SK-N-SH treated with all-trans-retinoic acid at 6 μM for 48 hours (cell line): Measurements from ENCODE around the gene ELP1.

Experiments
- ATAC-seq: fragments of 200-7000 bp; cut with Tn5 transposase; 3 replicates; pipeline ENCODE4 v1.9.1; 2020; ENCODE audit warnings: mild to moderate bottlenecking, moderate library complexity
- ARNTL ChIP-seq: fragments of 450-650 bp; formaldehyde crosslinking; IDR thresholded peaks from 2 replicates; pipeline ENCODE4 v1.5.0; 2020; ENCODE audit warnings: low read depth, mild to moderate bottlenecking, moderate library complexity, borderline replicate concordance
- BACH2 ChIP-seq: fragments of 250-450 bp; sonication (Bioruptor Pico); IDR thresholded peaks from 2 replicates; pipeline ENCODE4 v1.9.0; 2021; ENCODE audit warnings: mild to moderate bottlenecking, borderline replicate concordance
- CSDC2 ChIP-seq: fragments of 250-450 bp; sonication (Bioruptor Pico); IDR thresholded peaks from 2 replicates; pipeline ENCODE4 v1.5.0; 2020; ENCODE audit warnings: mild to moderate bottlenecking, moderate library complexity
- CSRNP3 ChIP-seq: fragments of 250-450 bp; sonication (Bioruptor Pico); IDR thresholded peaks from 2 replicates; pipeline ENCODE4 v1.5.1; 2021; ENCODE audit warnings: mild to moderate bottlenecking, moderate library complexity
- ESRRG ChIP-seq: fragments of 250-450 bp; sonication (Bioruptor Pico); IDR thresholded peaks from 2 replicates; pipeline ENCODE4 v1.6.1; 2021; ENCODE audit warnings: mild to moderate bottlenecking
- GLIS3 ChIP-seq: fragments of 250-450 bp; sonication (Bioruptor Pico); IDR thresholded peaks from 2 replicates; pipeline ENCODE4 v1.5.0; 2020; ENCODE audit warnings: mild to moderate bottlenecking, moderate library complexity
- ISL1 ChIP-seq: fragments of 250-450 bp; sonication (Bioruptor Pico); IDR thresholded peaks from 2 replicates; pipeline ENCODE4 v2.1.2; 2022; ENCODE audit warnings: mild to moderate bottlenecking, moderate library complexity
- PATZ1 ChIP-seq: fragments of 250-450 bp; sonication (Bioruptor Pico); IDR thresholded peaks from 2 replicates; pipeline ENCODE4 v1.8.0; 2020; ENCODE audit warnings: mild to moderate bottlenecking, moderate library complexity, borderline replicate concordance
- POU6F1 ChIP-seq: fragments of 250-450 bp; sonication (Bioruptor Pico); IDR thresholded peaks from 2 replicates; pipeline ENCODE4 v1.8.0; 2021; ENCODE audit warnings: low read depth, mild to moderate bottlenecking, moderate library complexity, borderline replicate concordance
- PPARA ChIP-seq: fragments of 250-450 bp; sonication (Bioruptor Pico); IDR thresholded peaks from 2 replicates; pipeline ENCODE4 v1.5.0; 2020; ENCODE audit warnings: mild to moderate bottlenecking, borderline replicate concordance
- RARB ChIP-seq: fragments of 250-450 bp; sonication (Bioruptor Pico); IDR thresholded peaks from 2 replicates; pipeline ENCODE4 v1.8.0; 2021; ENCODE audit warnings: mild to moderate bottlenecking, moderate library complexity
- SNAI2 ChIP-seq: fragments of 250-450 bp; sonication (Bioruptor Pico); IDR thresholded peaks from 2 replicates; pipeline ENCODE4 v1.5.0; 2020; ENCODE audit warnings: mild to moderate bottlenecking, moderate library complexity
- TCF4 ChIP-seq: fragments of 250-450 bp; sonication (Bioruptor Pico); IDR thresholded peaks from 2 replicates; pipeline ENCODE4 v1.8.0; 2021; ENCODE audit warnings: mild to moderate bottlenecking, moderate library complexity, borderline replicate concordance
- TSHZ2 ChIP-seq: fragments of 250-450 bp; sonication (Bioruptor Pico); IDR thresholded peaks from 2 replicates; pipeline ENCODE4 v1.5.0; 2020; ENCODE audit warnings: mild to moderate bottlenecking, moderate library complexity
- ZC3H10 ChIP-seq: fragments of 250-450 bp; sonication (Bioruptor Pico); IDR thresholded peaks from 2 replicates; pipeline ENCODE4 v1.5.1; 2021; ENCODE audit warnings: mild to moderate bottlenecking, moderate library complexity
- ZFP3 ChIP-seq: fragments of 250-450 bp; sonication (Bioruptor Pico); IDR thresholded peaks from 2 replicates; pipeline ENCODE4 v1.5.0; 2020; ENCODE audit warnings: mild to moderate bottlenecking, moderate library complexity
- ZFP30 ChIP-seq: fragments of 450-650 bp; formaldehyde crosslinking; IDR thresholded peaks from 2 replicates; pipeline ENCODE4 v1.5.0; 2022; ENCODE audit warnings: mild to moderate bottlenecking, moderate library complexity
- ZNF565 ChIP-seq: fragments of 450-650 bp; formaldehyde crosslinking; conservative IDR thresholded peaks from 2 replicates; pipeline ENCODE4 v1.5.0; 2020; ENCODE audit warnings: low read depth, mild to moderate bottlenecking, moderate library complexity

Gene ELP1

GRCh38 chr9:108845947-108846346, 88.0 kb downstream of the ELP1 start:
- TF ChIP-seq PPARA: no peak
- no peak for TF ChIP-seq ZNF565 (CRISPR knock-in tag)
- no peak for TF ChIP-seq POU6F1 (CRISPR knock-in tag)
- no peak for TF ChIP-seq BACH2 (CRISPR knock-in tag)
- TF ChIP-seq ESRRG: no peak
- TF ChIP-seq RARB (CRISPR knock-in tag): no peak
- no peak for TF ChIP-seq ISL1 (CRISPR knock-in tag)
- TF ChIP-seq PATZ1 (CRISPR knock-in tag): no peak
- no peak for TF ChIP-seq ZFP3 (CRISPR knock-in tag)
- no peak for TF ChIP-seq ARNTL (CRISPR knock-in tag)
- TF ChIP-seq CSRNP3 (CRISPR knock-in tag): no peak
- TF ChIP-seq TSHZ2 (CRISPR knock-in tag): no peak
- TF ChIP-seq CSDC2 (CRISPR knock-in tag): no peak
- TF ChIP-seq SNAI2 (CRISPR knock-in tag): no peak
- no peak for TF ChIP-seq ZFP30 (CRISPR knock-in tag)
- no peak for TF ChIP-seq TCF4
- TF ChIP-seq, all 23 proteins: peak for 0
- ATAC-seq: no peak

GRCh38 chr9:108845507-108845906, 88.4 kb downstream of the ELP1 start:
- TF ChIP-seq PPARA (no peak), GLIS3 (CRISPR knock-in tag) (no peak), ZFP3 (CRISPR knock-in tag) (no peak), ARNTL (CRISPR knock-in tag) (no peak), ZC3H10 (CRISPR knock-in tag) (no peak), RARB (CRISPR knock-in tag) (no peak), ESRRG (no peak), TSHZ2 (CRISPR knock-in tag) (no peak), PATZ1 (CRISPR knock-in tag) (no peak), ZNF565 (CRISPR knock-in tag) (no peak), TCF4 (no peak)
- TF ChIP-seq, all 23 proteins: peak for 0
- ATAC-seq: no peak
